A204.1 (cell line): ENCODE data around the gene SLC35C1.
"Not testable (repeated sequence)": the region's sequence is repeated elsewhere in the genome, so short reads cannot be mapped to it uniquely, and the experiment has no call there.

Source experiments
- FAIRE-seq: peaks from 2 replicates; lab custom pipeline; 2012; peaks lifted over from hg19 to GRCh38; lab: Jason Lieb, UNC

SLC35C1 gene

DNA sequence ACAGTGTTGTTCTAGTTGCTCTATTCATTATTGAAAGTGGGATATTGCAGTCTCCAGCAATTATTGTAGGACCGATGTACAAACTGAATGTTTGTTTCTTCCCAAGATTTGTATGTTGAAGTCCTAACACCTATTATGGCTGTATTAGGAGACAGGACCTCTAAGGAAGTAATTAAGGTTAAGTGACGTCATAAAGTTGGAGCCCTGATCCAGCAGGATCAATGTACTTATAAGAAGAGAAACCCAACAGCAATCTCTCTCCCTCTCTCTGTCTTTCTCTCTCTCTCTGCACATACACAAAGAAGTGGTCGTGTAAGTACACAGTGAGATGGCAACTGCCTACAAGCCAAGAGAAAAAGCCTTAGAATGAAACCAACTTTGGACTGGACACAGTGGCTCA, 16.1 kb upstream of the SLC35C1 start:
- no peak for FAIRE-seq

DNA sequence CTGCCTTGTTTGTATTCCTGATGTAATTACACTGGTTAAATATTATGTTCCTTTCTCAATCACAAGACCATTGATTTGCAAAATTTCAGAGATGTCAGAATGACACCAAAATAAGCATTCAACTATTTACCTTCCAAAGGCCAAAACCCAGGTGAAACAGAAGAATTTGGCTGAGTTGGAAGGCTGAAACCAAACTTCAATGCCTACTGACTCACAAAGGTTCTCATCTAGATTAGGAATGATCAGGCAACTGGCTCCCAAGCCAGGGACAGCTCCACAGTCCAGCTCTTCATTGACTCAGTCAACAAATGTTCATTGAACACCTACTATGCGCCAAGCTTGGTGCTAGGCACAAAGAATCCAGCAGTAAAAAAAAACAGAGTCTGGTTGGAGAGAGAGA, 13.4 kb upstream of the SLC35C1 start:
- FAIRE-seq = no peak

DNA sequence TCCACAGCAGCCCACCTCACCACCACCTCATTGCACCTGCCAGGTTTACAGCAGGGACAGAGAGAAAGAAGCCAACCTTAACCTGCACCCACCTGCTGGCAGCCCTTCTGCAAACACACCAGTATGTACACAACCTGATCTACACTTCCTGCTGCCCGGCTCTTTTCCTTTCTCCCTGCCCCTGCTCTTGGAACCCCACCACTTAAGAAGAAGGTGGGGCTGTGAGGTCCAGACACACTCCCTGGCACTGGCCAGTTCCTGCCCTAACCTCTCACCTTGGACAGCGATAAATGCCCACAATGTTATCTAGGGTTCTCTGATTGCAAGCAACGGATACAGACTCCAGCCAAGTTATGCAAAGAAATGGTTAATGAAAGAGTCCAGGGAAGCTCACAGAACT, 10.8 kb upstream of the SLC35C1 start:
- FAIRE-seq = no peak

DNA sequence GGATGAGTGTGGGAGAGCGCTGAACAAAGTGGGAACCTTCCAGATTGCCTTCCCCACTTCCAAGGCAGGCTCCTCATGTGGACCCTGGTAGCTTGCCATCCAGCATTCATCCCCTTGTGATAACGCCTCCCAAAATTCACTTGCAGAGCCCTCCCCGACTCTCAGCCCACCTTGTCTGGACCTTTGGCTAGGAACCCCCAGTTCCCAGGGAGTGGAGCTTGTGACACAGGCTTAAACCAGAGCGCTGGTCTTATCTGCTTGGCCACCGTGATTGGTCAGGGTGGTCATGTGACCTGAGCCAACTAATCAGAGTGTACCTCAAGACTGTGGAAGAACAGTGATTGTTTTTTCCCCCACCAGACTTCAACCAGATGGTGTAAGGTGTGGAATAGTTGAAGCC, 9.6 kb upstream of the SLC35C1 start:
- no peak for FAIRE-seq

DNA sequence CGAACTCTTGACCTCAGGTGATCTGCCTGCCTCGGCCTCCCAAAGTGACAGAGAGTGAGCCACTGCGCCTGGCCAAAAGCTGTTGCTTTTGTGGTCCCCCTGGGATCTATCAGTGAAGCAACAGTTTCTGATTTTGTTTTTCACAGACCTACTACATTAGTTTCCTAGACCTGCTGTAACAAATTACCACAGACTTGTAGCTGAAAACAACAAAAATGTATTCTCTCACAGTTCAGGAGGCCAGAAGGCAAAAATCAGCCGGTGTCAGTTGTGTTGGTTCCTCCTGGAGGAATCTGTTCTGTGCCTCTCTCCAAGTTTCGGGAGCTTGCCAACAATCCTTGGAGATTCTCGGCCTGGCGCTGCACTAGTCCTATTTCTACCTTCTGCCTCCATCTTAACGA, 8.5 kb upstream of the SLC35C1 start:
- FAIRE-seq = no peak

DNA sequence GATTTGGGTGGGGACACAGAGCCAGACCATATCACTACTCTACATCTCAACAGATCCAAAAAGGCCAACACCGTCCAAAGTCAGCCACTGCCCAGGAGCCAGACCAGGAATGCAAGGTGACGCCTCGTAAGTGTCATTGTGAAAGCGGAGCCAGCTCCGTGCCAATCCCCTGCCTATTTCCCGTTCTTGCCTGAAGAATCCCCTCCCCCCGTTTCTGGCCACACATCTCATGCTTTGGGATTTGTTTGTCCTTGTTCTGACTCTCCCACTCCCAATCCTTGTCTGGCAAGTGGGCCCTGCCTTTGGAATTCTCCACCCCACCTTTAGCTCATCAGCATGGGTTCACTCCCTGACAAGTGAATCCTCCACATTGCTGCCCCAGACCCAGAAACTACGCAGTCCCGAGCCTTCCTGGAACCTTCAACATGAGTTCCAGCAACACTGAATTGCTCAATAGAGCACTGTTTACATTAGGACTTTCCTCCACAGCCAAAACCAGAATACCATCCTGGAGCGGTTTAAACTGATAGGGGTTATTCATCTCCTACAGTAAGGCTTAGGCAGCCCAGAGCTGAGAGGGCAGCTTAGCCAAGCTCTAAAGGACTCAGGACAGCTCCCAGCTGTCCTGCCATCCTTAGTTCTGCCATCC, 6.0 kb upstream of the SLC35C1 start:
- no peak for FAIRE-seq

- FAIRE-seq = no peak
These were observed 5.4 kb upstream of the SLC35C1 start for GRCh38 chr11:45799562-45799961.

- FAIRE-seq = no peak
These were observed 4.7 kb upstream of the SLC35C1 start for GRCh38 chr11:45800261-45800660.

DNA sequence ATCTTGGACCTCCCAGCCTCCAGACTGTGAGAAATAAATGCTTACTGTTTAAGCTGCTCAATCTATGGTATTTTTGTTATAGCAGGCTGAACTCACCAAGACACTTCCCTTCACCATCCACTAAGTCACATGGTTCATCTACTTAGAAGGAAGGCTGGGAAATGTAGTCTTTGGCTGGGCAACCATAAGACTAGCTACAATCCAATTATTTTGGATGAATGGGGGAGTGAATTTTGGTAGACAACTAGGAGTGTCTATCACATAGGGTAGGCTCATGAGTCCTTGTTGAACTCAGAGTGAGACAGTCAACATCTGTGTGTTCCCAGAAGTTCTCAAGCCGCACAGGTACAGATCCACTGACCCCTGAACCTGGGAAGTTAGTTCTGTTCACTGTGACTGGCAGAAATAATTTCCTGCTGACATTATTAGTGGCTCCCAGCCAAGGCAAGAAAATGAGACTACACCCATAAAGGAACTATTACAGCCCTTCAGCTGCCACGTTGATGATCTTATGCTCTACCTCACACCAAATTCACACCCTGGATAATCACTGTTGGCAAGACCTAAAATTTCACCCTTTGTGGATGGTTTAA, 3.1 kb upstream of the SLC35C1 start:
- FAIRE-seq = no peak

DNA sequence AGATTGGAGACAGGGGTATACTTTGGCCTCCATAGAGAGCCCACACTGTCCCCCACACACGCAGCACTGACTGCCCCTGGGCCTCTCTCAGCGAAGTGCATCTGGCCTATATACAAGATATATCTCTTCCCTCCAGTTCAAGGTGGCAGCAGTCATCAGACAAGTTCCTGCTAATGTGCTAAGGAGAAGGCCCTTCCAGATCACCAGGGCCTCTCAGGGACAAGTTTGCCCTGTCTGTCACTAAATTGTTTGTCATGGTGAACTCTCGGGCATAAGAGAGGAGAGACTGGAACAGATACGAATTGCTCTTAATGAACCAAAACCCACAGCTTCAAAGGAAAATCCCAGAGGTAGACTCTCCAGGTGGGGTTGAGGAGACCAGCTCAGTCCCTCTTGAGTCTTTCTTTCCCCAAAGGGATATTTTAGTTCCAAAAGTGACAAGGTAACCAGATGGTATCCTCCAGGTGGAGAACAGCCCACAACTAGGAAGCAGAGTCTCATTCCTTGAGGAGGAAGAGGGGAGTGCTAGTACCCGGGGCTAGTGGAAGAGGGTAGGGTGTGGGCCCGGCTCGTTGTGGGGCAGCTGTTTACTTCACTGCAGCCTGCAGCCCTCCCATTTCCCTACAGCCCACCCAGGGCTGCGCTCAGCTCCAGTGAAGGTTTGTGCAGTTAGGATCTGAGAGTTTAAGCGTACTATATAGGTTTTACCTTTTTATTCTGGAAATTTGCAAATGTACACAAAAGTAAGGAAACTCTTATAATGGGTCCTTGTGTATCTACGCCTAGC, 2.2 kb upstream of the SLC35C1 start:
- FAIRE-seq = no peak

GRCh38 chr11:45803971-45804760, 783 bp upstream of the SLC35C1 start:
- no peak for FAIRE-seq

DNA sequence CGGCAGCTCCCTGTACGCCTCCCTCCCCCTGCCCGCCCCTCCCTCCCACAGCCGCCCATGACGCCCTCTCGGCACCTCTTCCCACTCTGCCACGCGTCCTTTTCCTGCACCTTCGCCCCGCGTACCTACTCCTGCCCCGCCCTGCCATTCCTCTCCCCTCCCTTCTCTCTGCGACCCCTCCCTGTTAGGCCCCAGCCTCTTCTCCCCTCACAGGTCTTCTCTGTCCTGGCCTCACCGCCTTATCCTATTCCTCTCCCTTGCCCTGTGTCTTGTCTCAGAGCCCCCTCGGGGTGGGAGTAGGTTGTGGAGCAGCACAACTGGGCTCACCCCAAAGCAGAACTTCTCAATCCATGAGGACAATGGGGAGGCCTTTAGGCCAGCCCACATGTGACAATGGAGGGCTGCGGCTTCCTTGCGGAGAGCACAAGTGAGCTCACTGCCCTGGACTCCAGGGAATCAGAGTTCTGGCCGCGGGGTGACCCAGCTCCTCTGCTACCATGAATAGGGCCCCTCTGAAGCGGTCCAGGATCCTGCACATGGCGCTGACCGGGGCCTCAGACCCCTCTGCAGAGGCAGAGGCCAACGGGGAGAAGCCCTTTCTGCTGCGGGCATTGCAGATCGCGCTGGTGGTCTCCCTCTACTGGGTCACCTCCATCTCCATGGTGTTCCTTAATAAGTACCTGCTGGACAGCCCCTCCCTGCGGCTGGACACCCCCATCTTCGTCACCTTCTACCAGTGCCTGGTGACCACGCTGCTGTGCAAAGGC, 539 bp downstream of the SLC35C1 start:
- no peak for FAIRE-seq

DNA sequence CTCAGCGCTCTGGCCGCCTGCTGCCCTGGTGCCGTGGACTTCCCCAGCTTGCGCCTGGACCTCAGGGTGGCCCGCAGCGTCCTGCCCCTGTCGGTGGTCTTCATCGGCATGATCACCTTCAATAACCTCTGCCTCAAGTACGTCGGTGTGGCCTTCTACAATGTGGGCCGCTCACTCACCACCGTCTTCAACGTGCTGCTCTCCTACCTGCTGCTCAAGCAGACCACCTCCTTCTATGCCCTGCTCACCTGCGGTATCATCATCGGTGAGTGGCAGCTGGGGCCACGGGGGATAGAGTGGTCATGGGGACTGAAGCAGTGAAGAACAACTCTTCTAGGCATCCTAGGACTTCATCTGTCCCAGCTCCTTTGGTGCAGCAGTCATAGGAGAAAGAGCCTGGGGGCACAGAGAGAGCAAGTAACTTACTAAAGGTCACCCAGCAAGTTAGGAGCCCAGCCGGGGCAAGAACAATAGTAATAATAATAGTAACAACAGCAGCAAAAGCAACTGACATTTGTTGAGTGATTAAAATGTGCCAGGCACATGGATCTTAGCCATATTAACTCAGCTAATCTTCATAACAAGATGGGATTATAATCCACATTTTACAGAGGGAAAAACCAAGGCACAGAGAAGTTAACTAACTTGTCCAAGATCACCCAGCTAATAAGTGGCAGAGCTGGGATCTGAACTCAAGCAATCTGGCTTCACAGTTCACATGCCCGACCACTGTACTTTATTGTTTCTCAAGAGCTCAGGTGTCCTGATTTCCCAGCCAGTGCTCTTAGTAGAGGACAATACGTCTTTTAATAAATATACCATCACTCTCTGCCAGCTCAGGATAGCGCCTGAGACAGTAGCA, 1.4 kb downstream of the SLC35C1 start:
- FAIRE-seq = no peak

DNA sequence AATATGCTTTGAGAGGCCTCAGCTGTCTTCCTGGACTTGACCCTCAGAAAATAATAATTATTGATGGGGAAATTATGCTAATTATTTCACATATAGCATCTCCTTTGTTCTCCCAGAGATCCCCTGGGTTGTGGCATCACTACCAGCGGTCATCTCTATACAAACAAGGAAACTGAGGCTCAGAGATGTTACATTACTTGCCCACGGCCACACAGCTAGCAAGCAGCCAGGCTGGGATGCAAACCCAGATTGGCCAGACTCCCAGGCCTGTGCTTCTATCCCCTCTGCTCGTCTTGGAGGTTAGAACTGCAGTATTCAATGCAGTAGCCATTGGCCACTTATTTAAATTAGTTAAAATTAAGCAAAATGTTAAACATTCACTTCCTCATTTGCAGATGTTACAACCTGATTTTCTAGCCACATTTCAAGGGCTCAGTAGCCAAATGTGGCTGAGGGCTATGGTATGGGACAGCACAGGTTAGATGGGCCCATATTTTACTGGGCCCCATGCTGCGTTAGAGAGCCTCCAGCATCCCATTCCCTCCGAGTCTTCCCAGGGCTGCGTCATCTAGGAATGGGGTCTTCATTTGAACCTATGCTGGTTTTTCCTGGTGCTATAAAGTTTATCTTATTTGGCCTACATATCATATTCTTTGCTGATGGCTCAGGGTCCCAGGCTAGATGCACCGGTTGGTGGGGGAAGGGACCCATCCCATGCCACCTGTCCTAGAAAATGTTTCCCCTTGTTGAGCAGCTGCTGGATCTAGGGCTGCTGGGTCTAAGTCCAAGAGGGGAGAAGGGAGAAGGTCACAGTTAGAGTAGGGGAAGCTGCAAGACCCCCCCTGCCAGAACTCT, 2.2 kb downstream of the SLC35C1 start:
- no peak for FAIRE-seq

- no peak for FAIRE-seq
These were observed 2.9 kb downstream of the SLC35C1 start for GRCh38 chr11:45807792-45808238.

DNA sequence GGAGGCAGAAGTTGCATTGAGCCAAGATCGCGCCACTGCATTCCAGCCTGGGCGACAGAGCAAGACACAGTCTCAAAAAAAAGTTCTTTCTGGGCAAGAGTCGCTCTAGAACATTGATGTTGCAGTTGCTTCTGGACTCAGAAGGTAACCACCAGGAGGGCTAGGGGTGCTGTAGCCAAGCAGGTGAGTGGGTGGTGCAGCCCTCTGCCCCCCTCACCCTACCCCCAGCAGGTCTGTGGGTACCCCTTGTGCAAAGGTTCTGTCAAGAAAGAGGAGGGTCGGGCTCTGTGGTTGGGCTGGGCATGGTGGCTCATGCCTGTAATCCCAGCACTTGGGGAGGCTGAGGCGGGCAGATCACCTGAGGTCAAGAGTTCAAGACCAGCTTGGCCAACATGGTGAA, 3.5 kb downstream of the SLC35C1 start:
- FAIRE-seq = not testable (repeated sequence)

DNA sequence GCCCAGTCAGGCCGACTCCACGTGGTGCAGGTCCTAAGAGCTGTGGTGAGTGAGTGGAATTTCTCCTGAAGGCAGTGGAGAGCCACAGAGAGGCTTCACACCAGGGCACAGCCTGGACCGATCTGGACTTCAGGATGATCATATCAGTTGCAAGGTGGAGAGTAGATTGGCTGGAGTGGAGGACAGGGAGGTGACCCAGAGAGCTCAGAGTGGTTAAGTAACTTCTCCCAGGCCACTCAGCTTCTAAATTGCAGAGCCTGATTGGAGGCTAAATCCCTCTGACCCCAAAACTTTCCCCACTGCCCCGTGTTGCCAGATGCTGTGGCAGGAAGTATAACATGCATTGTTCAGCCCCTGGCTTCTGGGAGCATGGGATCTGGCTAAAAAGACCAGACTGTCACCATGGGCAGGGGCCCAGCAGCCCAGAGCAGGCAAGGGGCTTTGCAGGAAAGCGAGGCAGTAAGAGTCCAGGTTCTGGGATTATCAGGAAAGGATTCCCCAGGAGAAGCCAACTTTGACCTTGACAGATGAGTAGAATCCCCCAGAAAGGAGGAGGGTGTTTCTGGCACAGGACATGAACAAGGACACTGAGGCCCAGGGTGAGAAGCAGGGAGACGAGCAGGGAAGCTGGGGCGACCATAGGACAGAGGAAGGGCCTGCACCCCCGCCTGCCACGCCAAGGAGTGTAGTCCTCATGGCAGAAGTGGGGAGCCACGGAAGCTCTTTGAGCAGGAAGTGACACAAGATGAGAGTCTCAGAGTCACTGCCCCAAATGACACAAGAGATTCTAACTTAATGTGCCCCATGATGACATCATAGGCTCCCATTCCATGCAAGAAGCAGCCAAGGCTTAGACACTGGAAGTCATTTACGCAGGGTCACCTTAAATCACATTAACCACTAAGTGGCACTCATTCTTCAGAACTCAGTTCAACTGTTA, 4.8 kb downstream of the SLC35C1 start:
- no peak for FAIRE-seq

- no peak for FAIRE-seq
These were observed 5.6 kb downstream of the SLC35C1 start for GRCh38 chr11:45810431-45811108.
